Activated naive CD4-positive, alpha-beta T cell treated with anti-CD3 and anti-CD28 coated beads, Interleukin-2, amount 50 U/mL, for 24 hours (primary cell): ENCODE measurements around the gene PSMD2.

Experiments used
- H3K27ac Mint-ChIP-seq: one replicate; pipeline ENCODE4 v1.8.0; 2021; ENCODE audit warnings: mild to moderate bottlenecking, mixed read lengths
- H3K27me3 Mint-ChIP-seq: one replicate; pipeline ENCODE4 v1.8.0; 2021; ENCODE audit warnings: mixed read lengths
- H3K36me3 Mint-ChIP-seq: one replicate; pipeline ENCODE4 v1.8.0; 2021; ENCODE audit warnings: mixed read lengths
- H3K4me1 Mint-ChIP-seq: one replicate; pipeline ENCODE4 v1.8.0; 2021; ENCODE audit warnings: mixed read lengths
- H3K4me3 Mint-ChIP-seq: one replicate; pipeline ENCODE4 v1.8.0; 2021; ENCODE audit warnings: mild to moderate bottlenecking, mixed read lengths
- H3K9me3 Mint-ChIP-seq: one replicate; pipeline ENCODE4 v1.8.0; 2021; ENCODE audit warnings: mixed read lengths

Gene PSMD2

GRCh38 chr3:184298759-184299487 is at the start of gene PSMD2:
Gene PSMD2 (plus strand): TSS chr3:184299241. CDS start chr3:184299267, 26 bp downstream.
- peak within 1 kb of the TSS; percentile 95 for H3K4me3 Mint-ChIP-seq
- H3K27ac Mint-ChIP-seq = peak within 1 kb of the TSS; percentile 96
- no peaks in the 10 kb centered on the region for H3K9me3 Mint-ChIP-seq
- no peaks in the 10 kb centered on the region for H3K27me3 Mint-ChIP-seq
- peaks cover 34% of the 10 kb centered on the region for H3K4me1 Mint-ChIP-seq
- H3K36me3 Mint-ChIP-seq = peaks cover 8% of the 10 kb centered on the region

- H3K36me3 Mint-ChIP-seq = peaks cover 4% of the 10 kb centered on the region
- peak within 1 kb of the TSS; percentile 97 for H3K4me3 Mint-ChIP-seq
- H3K9me3 Mint-ChIP-seq = no peaks in the 10 kb centered on the region
- peaks cover 15% of the 10 kb centered on the region for H3K4me1 Mint-ChIP-seq
- H3K27me3 Mint-ChIP-seq = no peaks in the 10 kb centered on the region
- H3K27ac Mint-ChIP-seq = peak within 1 kb of the TSS; percentile 100
Measured at GRCh38 chr3:184249412-184250166, 49.5 kb upstream of the PSMD2 start, which contains the start of gene EEF1AKMT4. Gene EEF1AKMT4 (plus strand): TSS chr3:184249672. CDS start chr3:184249695, 23 bp downstream.

- peaks cover 15% of the 10 kb centered on the region for H3K4me1 Mint-ChIP-seq
- H3K27ac Mint-ChIP-seq = peak overlapping the region; percentile 100
- peak overlapping the region; percentile 97 for H3K4me3 Mint-ChIP-seq
- no peaks in the 10 kb centered on the region for H3K36me3 Mint-ChIP-seq
- no peaks in the 10 kb centered on the region for H3K27me3 Mint-ChIP-seq
- no peaks in the 10 kb centered on the region for H3K9me3 Mint-ChIP-seq
Measured at GRCh38 chr3:184250167-184250828, 48.7 kb upstream of the PSMD2 start.

- Mint-ChIP-seq H3K36me3 (peaks cover 6% of the 10 kb centered on the region), H3K4me1 (peaks cover 13% of the 10 kb centered on the region), H3K9me3 (no peaks in the 10 kb centered on the region), H3K4me3 (no peak overlapping the region), H3K27me3 (peaks cover 7% of the 10 kb centered on the region), H3K27ac (peak overlapping the region; percentile 30)
Measured at GRCh38 chr3:184255291-184256039, 43.6 kb upstream of the PSMD2 start.

- H3K4me3 Mint-ChIP-seq = no peak overlapping the region
- H3K4me1 Mint-ChIP-seq = peaks cover 21% of the 10 kb centered on the region
- peaks cover 13% of the 10 kb centered on the region for H3K27me3 Mint-ChIP-seq
- H3K27ac Mint-ChIP-seq = no peak overlapping the region
- no peaks in the 10 kb centered on the region for H3K9me3 Mint-ChIP-seq
- peaks cover 7% of the 10 kb centered on the region for H3K36me3 Mint-ChIP-seq
Measured at GRCh38 chr3:184257083-184257915, 41.7 kb upstream of the PSMD2 start.

GRCh38 chr3:184258926-184259325 is 40.1 kb upstream of the PSMD2 start:
- peaks cover 26% of the 10 kb centered on the region for H3K4me1 Mint-ChIP-seq
- H3K36me3 Mint-ChIP-seq = peaks cover 7% of the 10 kb centered on the region
- H3K27me3 Mint-ChIP-seq = peaks cover 17% of the 10 kb centered on the region
- peak overlapping the region; percentile 77 for H3K4me3 Mint-ChIP-seq
- no peaks in the 10 kb centered on the region for H3K9me3 Mint-ChIP-seq
- no peak overlapping the region for H3K27ac Mint-ChIP-seq

- Mint-ChIP-seq H3K9me3 (no peaks in the 10 kb centered on the region), H3K27me3 (peaks cover 17% of the 10 kb centered on the region), H3K4me1 (peaks cover 26% of the 10 kb centered on the region), H3K4me3 (peak overlapping the region; percentile 77), H3K27ac (no peak overlapping the region), H3K36me3 (peaks cover 7% of the 10 kb centered on the region)
Measured at GRCh38 chr3:184259396-184259877, 39.6 kb upstream of the PSMD2 start.

- Mint-ChIP-seq H3K36me3 (peaks cover 7% of the 10 kb centered on the region), H3K4me1 (peaks cover 26% of the 10 kb centered on the region), H3K9me3 (no peaks in the 10 kb centered on the region), H3K27me3 (peaks cover 20% of the 10 kb centered on the region), H3K4me3 (peak overlapping the region; percentile 86), H3K27ac (peak overlapping the region; percentile 53)
Measured at GRCh38 chr3:184259878-184260723, 38.9 kb upstream of the PSMD2 start.

- H3K4me3 Mint-ChIP-seq = peak overlapping the region; percentile 86
- peaks cover 22% of the 10 kb centered on the region for H3K4me1 Mint-ChIP-seq
- peak overlapping the region; percentile 53 for H3K27ac Mint-ChIP-seq
- peaks cover 20% of the 10 kb centered on the region for H3K27me3 Mint-ChIP-seq
- H3K9me3 Mint-ChIP-seq = no peaks in the 10 kb centered on the region
- peaks cover 7% of the 10 kb centered on the region for H3K36me3 Mint-ChIP-seq
Measured at GRCh38 chr3:184260724-184261269, 38.2 kb upstream of the PSMD2 start.

GRCh38 chr3:184261270-184261853 is 37.7 kb upstream of the PSMD2 start, which contains the start of gene CAMK2N2:
Gene CAMK2N2 (minus strand): TSS chr3:184261553. CDS start chr3:184261285, 268 bp downstream.
- Mint-ChIP-seq H3K27me3 (peaks cover 22% of the 10 kb centered on the region), H3K4me3 (peak within 1 kb of the TSS; percentile 97), H3K36me3 (peaks cover 7% of the 10 kb centered on the region), H3K9me3 (no peaks in the 10 kb centered on the region), H3K4me1 (peaks cover 22% of the 10 kb centered on the region), H3K27ac (peak within 1 kb of the TSS; percentile 74)

- peaks cover 23% of the 10 kb centered on the region for H3K27me3 Mint-ChIP-seq
- peaks cover 7% of the 10 kb centered on the region for H3K36me3 Mint-ChIP-seq
- peak overlapping the region; percentile 74 for H3K27ac Mint-ChIP-seq
- no peaks in the 10 kb centered on the region for H3K9me3 Mint-ChIP-seq
- H3K4me1 Mint-ChIP-seq = peaks cover 22% of the 10 kb centered on the region
- peak overlapping the region; percentile 97 for H3K4me3 Mint-ChIP-seq
Measured at GRCh38 chr3:184261854-184262763, 36.9 kb upstream of the PSMD2 start.

GRCh38 chr3:184262764-184263179 is 36.3 kb upstream of the PSMD2 start:
- peaks cover 26% of the 10 kb centered on the region for H3K27me3 Mint-ChIP-seq
- peak overlapping the region; percentile 30 for H3K27ac Mint-ChIP-seq
- H3K9me3 Mint-ChIP-seq = no peaks in the 10 kb centered on the region
- H3K4me3 Mint-ChIP-seq = peak overlapping the region; percentile 47
- peaks cover 22% of the 10 kb centered on the region for H3K4me1 Mint-ChIP-seq
- peaks cover 7% of the 10 kb centered on the region for H3K36me3 Mint-ChIP-seq
